Measurements from ENCODE around the gene PPP1R15B. TPM values are rescaled to one million over a fixed set of nuclear protein-coding genes. Genes with fewer than 3 reads are reported as not detected.
A peak's percentile ranks its signal among the peaks of the same experiment; 100 is the strongest.

PPP1R15B gene
- total and polyA plus RNA-seq, 2 of the 4 experiments (the other 2 are of a cell fraction): 14.9 to 15.0 TPM

- no peak for TF ChIP-seq ELK1 (IDR thresholded peaks at IDR 0.05; ENCODE audit: borderline replicate concordance, low read depth, low read length)
Measured at GRCh38 chr1:204439621-204440375, 28.2 kb upstream of the PPP1R15B start (continued).

- Histone ChIP-seq H4K8ac (ENCODE audit: low read depth in 2 of 2, low read length in 2 of 2) (no peak overlapping the region), H3K4me2 (ENCODE audit: low read depth, low read length) (peak overlapping the region; percentile 24; the same call in 1 of the 2 replicates), H2AK9ac (replicated peaks; ENCODE audit: low read depth, low read length, poor library complexity) (peak overlapping the region; percentile 53), H3K56ac (ENCODE audit: extremely low read depth, insufficient read depth, low read length) (no peak overlapping the region), H3K23ac (ENCODE audit: low read depth, low read length) (no peak overlapping the region), H2BK5ac (ENCODE audit: low read depth, low read length, poor library complexity, severe bottlenecking) (no peak overlapping the region), H4K20me1 (ENCODE audit: insufficient read depth, low read length) (no peaks in the 10 kb centered on the region; the same call in 1 of the 2 replicates), H3K4me3 (ENCODE audit: insufficient read depth, low read depth, low read length) (no peak overlapping the region), H3K27ac (ENCODE audit: insufficient read depth, low read length) (no peak overlapping the region), H2BK20ac (ENCODE audit: low read depth, low read length) (0 out of 2 replicates have a peak overlapping the region, but pooled peaks have one; percentile 5), H2BK15ac (ENCODE audit: low read depth, low read length) (no peak overlapping the region), H2AK5ac (ENCODE audit: low read depth, low read length) (peak overlapping the region; percentile 17; the same call in 1 of the 2 replicates), H4K91ac (ENCODE audit: insufficient read depth, low read depth, low read length) (no peak overlapping the region), H2BK120ac (ENCODE audit: low read depth, low read length) (peak overlapping the region; percentile 61; the same call in 1 of the 2 replicates), H2AFZ (replicated peaks; ENCODE audit: low read length, poor library complexity) (peak overlapping the region; percentile 72), H3K36me3 (ENCODE audit: control insufficient read depth, insufficient read depth, low read length) (peaks cover 21% of the 10 kb centered on the region), H3K27me3 (ENCODE audit: control insufficient read depth, insufficient read depth, low read length) (no peaks in the 10 kb centered on the region), H3K9me3 (ENCODE audit: control insufficient read depth, insufficient read depth, low read length) (no peaks in the 10 kb centered on the region), H3K14ac (replicated peaks; ENCODE audit: low read depth, low read length) (no peak overlapping the region; the same call in 1 of the 2 replicates), H4K5ac (ENCODE audit: low read depth, low read length) (no peak overlapping the region), H3K79me1 (ENCODE audit: low read depth in 1 of 2, low read length in 2 of 2) (no peaks in the 10 kb centered on the region), H3K18ac (ENCODE audit: low read depth, low read length) (no peak overlapping the region), H3K4ac (ENCODE audit: low read depth, low read length) (peak overlapping the region; percentile 22; the same call in 1 of the 2 replicates), H3K4me1 (ENCODE audit: control insufficient read depth, insufficient read depth, low read length) (peaks cover 13% of the 10 kb centered on the region), H3K9ac (ENCODE audit: low read depth, low read length) (no peak overlapping the region), H3K9me1 (ENCODE audit: insufficient read depth, low read length) (peaks cover 2% of the 10 kb centered on the region; the same call in 1 of the 2 replicates)
- ChIA-PET CTCF (interaction anchor here (0.8 to 2.7 kb wide), 4 partner anchors 8 to 65 kb away, joined by 3 to 11 read pairs (median 4); no protein-coding TSS in a partner anchor), POLR2A (ENCODE audit: unreplicated experiment) (no interaction called here)
- BruUV-seq (replicated peaks): no TSS peak
- TF ChIP-seq FOS (IDR thresholded peaks at IDR 0.05; ENCODE audit: low read depth, low read length) (peak; percentile 92), BHLHE40 (IDR thresholded peaks at IDR 0.05; ENCODE audit: low read depth, low read length) (peak; percentile 72), RAD21 (IDR thresholded peaks at IDR 0.05; ENCODE audit: low read length) (peak; percentile 20; the same call in 1 of the 2 replicates), MXI1 (IDR thresholded peaks at IDR 0.05; ENCODE audit: borderline replicate concordance, low read depth, low read length) (0 out of 2 replicates have a peak, but pooled peaks have one; percentile 28), CHD1 (IDR thresholded peaks at IDR 0.05; ENCODE audit: low read depth, low read length) (no peak), MAFK (IDR thresholded peaks at IDR 0.05; ENCODE audit: low read depth, low read length) (no peak), CEBPB (IDR thresholded peaks at IDR 0.05; ENCODE audit: low read depth, low read length) (peak; percentile 27; the same call in 1 of the 2 replicates), MAZ (IDR thresholded peaks at IDR 0.05; ENCODE audit: borderline replicate concordance, low read depth, low read length) (peak; percentile 44; the same call in 1 of the 2 replicates)
- 63% methylated on average over 1 of the region's 7 CpGs; no CpG with 5 or more reads in 1 of the 2 experiments for WGBS, 2 experiments (ENCODE audit: extremely low coverage in 2 of 2, insufficient read length in 1 of 2)
- intact Hi-C loops (cut with micrococcal nuclease) (no loop called here), dilution Hi-C loops (cut with HindIII; ENCODE audit: low sequenced_read_pairs, unreplicated experiment) (no loop called here), in situ Hi-C loops (cut with MboI; ENCODE audit: low sequenced_read_pairs) (no loop called here)
- ATAC-seq (ENCODE audit: low read depth): peak; percentile 97
- DNase-seq: peak; percentile 100
Measured at GRCh38 chr1:204438628-204439027, 27.0 kb upstream of the PPP1R15B start.
